Natural killer cell (primary cell): ENCODE data around the gene KRTAP5-6. TPM values are rescaled to one million over a fixed set of nuclear protein-coding genes. Genes with fewer than 3 reads are reported as not detected.
"Not testable (repeated sequence)": the region's sequence is repeated elsewhere in the genome, so short reads cannot be mapped to it uniquely, and the experiment has no call there.

Source experiments
- ATAC-seq, 3 donors: fragments of 150-1000 bp in 2 of 3; fragments of 200-7000 bp in 1 of 3; cut with Tn5 transposase; 1 replicate in 1 of 3; 2 replicates in 2 of 3; pipeline ENCODE4 v1.10.0; 2021; ENCODE audit warnings: mild to moderate bottlenecking in 2 of 3, moderate library complexity in 2 of 3
- DNase-seq, 2 donors: peaks; one replicate each; pipeline versions ENCODE4 v3.0.0 to v3.0.0-alpha.2; 2013 to 2021; ENCODE audit warnings: mixed read lengths in 1 of 2
- H3K27ac ChIP-seq: one replicate; pipeline ENCODE4 v1.5.1; 2013; ENCODE audit warnings: mild to moderate bottlenecking, low read length
- H3K27me3 ChIP-seq: one replicate; pipeline ENCODE4 v1.6.1; 2013; ENCODE audit warnings: low read length; ENCODE audit not compliant: control insufficient read depth, insufficient read depth
- H3K36me3 ChIP-seq: one replicate; pipeline ENCODE4 v1.6.1; 2013; ENCODE audit warnings: low read length; ENCODE audit not compliant: control insufficient read depth, insufficient read depth
- H3K4me1 ChIP-seq: one replicate; pipeline ENCODE4 v1.6.1; 2013; ENCODE audit warnings: low read length; ENCODE audit not compliant: control insufficient read depth, insufficient read depth
- H3K4me3 ChIP-seq: one replicate; pipeline ENCODE4 v1.5.1; 2013; ENCODE audit warnings: low read length
- H3K9me3 ChIP-seq: one replicate; pipeline ENCODE4 v1.6.1; 2013; ENCODE audit warnings: low read length; ENCODE audit not compliant: control insufficient read depth, insufficient read depth
- H3K27ac Mint-ChIP-seq, 2 donors: one replicate each; pipeline ENCODE4 v1.8.0; 2022; ENCODE audit warnings: mild to moderate bottlenecking in 2 of 2, mixed read lengths in 2 of 2, moderate library complexity in 1 of 2
- H3K27me3 Mint-ChIP-seq, 2 donors: one replicate each; pipeline ENCODE4 v1.8.0; 2022; ENCODE audit warnings: low read depth in 2 of 2, mixed read lengths in 2 of 2
- H3K36me3 Mint-ChIP-seq: one replicate; pipeline ENCODE4 v1.8.0; 2022; ENCODE audit warnings: mixed read lengths
- H3K4me1 Mint-ChIP-seq, 2 donors: one replicate each; pipeline ENCODE4 v1.8.0; 2022; ENCODE audit warnings: mixed read lengths in 2 of 2
- H3K4me3 Mint-ChIP-seq: one replicate; pipeline ENCODE4 v1.8.0; 2022; ENCODE audit warnings: mild to moderate bottlenecking, moderate library complexity, mixed read lengths
- H3K9me3 Mint-ChIP-seq, 2 donors: one replicate each; pipeline ENCODE4 v1.8.0; 2022; ENCODE audit warnings: mixed read lengths in 2 of 2
- WGBS: methylation state at CpG from one replicate; pipeline ENCODE4 v1.1.7; 2013; ENCODE audit warnings: missing lambda C conversion rate; ENCODE audit not compliant: insufficient coverage; 5-methylcytosine and 5-hydroxymethylcytosine counted together
- intact Hi-C: fragments of 100-400 bp; cut with micrococcal nuclease; formaldehyde crosslinking; loops from one replicate; pipeline ENCODE4 v1.14.2; 2022
- total RNA-seq, 4 donors: library from RNA; stranded (reverse); fragments of 120-200 nt in 1 of 4; gene quantifications; one replicate each; pipeline versions ENCODE4 v1.2.3 to v1.2.4, GENCODE V29; 2013 to 2022
- TF ChIP-seq, protein P1 (sequence below): fragments of 200-600 bp; IDR thresholded peaks from one replicate; pipeline ENCODE4 v1.8.0; 2022; ENCODE audit warnings: antibody characterized with exemption

The KRTAP5-6 gene
- total RNA-seq, 3 donors from 2014 or later (not counting 1 experiment from before 2014, with no cell fraction given), result not detected

DNA sequence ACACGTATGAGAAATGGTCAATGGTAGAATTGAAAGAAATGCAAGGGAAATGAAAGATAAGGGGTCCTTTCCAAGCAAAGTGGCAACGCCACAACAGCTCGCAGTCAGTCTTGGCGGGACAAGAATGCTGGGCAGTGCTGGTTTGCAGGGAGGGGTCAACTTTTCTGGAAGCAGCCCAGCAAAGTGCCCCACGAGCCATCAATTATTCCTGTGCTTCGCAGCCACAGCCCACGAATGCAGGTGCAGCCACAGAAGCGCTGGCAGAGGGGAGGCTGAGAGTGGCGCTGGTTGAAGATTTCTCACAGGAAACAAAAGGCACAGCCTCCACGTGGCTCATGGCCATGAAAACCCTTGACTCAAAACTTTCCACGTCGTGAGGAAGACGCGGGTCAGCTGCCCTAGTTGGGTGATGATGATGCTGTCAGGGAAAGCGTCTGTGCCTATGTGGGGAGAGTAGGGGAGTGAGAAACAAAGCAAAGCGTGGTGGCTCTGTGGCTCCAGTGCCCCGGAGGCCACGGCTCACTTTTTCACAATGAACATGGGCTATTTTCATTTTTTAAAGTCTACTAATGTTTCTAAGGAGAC lies 34.2 kb upstream of the KRTAP5-6 start:
- peak in 1 of 2 donors; percentile 41 for DNase-seq
- not testable (repeated sequence) for H3K4me3 ChIP-seq, H3K9me3 Mint-ChIP-seq, H3K27ac ChIP-seq, H3K9me3 ChIP-seq, H3K36me3 Mint-ChIP-seq, H3K36me3 ChIP-seq, H3K27me3 ChIP-seq
- Mint-ChIP-seq H3K27me3 (peaks cover 8 to 20% of the 10 kb centered on the region in 2 donors), H3K27ac (peak overlapping the region; percentile 61 to 83), H3K4me3 (peak overlapping the region; percentile 29), H3K4me1 (peaks cover 32 to 40% of the 10 kb centered on the region in 2 donors)
- ATAC-seq, result peak; percentile 51 to 77 (median 73)
- 19% methylated on average over 7 of the region's 18 CpGs for WGBS
- intact Hi-C loops, result loop anchor here (2.0 kb wide), 1 partner anchor 28 kb away; no protein-coding TSS in a partner anchor
- peaks cover 50% of the 10 kb centered on the region for H3K4me1 ChIP-seq

- no peak overlapping the region for H3K4me3 Mint-ChIP-seq
- Histone ChIP-seq H3K4me1 (peaks cover 53% of the 10 kb centered on the region), H3K4me3 (no peak overlapping the region), H3K27me3 (peaks cover 13% of the 10 kb centered on the region), H3K27ac (no peak overlapping the region), H3K9me3 (no peaks in the 10 kb centered on the region), H3K36me3 (no peaks in the 10 kb centered on the region)
- H3K4me1 Mint-ChIP-seq, result peaks cover 16 to 46% of the 10 kb centered on the region in 2 donors
- no peak for ATAC-seq
- H3K27me3 Mint-ChIP-seq, result peaks cover 6 to 12% of the 10 kb centered on the region in 2 donors
- TF ChIP-seq, protein P1, sequence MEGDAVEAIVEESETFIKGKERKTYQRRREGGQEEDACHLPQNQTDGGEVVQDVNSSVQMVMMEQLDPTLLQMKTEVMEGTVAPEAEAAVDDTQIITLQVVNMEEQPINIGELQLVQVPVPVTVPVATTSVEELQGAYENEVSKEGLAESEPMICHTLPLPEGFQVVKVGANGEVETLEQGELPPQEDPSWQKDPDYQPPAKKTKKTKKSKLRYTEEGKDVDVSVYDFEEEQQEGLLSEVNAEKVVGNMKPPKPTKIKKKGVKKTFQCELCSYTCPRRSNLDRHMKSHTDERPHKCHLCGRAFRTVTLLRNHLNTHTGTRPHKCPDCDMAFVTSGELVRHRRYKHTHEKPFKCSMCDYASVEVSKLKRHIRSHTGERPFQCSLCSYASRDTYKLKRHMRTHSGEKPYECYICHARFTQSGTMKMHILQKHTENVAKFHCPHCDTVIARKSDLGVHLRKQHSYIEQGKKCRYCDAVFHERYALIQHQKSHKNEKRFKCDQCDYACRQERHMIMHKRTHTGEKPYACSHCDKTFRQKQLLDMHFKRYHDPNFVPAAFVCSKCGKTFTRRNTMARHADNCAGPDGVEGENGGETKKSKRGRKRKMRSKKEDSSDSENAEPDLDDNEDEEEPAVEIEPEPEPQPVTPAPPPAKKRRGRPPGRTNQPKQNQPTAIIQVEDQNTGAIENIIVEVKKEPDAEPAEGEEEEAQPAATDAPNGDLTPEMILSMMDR, result no peak
- no peaks in the 10 kb centered on the region for H3K9me3 Mint-ChIP-seq
- WGBS, result 87% methylated on average over 4 of the region's 8 CpGs
- H3K36me3 Mint-ChIP-seq, result no peaks in the 10 kb centered on the region
- H3K27ac Mint-ChIP-seq, result no peak overlapping the region
- DNase-seq, result no peak
- intact Hi-C loops, result no loop called here
These were observed 31.7 kb upstream of the KRTAP5-6 start for GRCh38 chr11:1665313-1665712.

- Histone ChIP-seq H3K4me3 (no peak overlapping the region), H3K4me1 (peaks cover 33% of the 10 kb centered on the region), H3K27ac (no peak overlapping the region), H3K9me3 (peaks cover 7% of the 10 kb centered on the region), H3K27me3 (peaks cover 13% of the 10 kb centered on the region), H3K36me3 (no peaks in the 10 kb centered on the region)
- H3K36me3 Mint-ChIP-seq, result no peaks in the 10 kb centered on the region
- 90% methylated on average over 24 of the region's 24 CpGs for WGBS
- H3K27me3 Mint-ChIP-seq, result peaks cover 14 to 20% of the 10 kb centered on the region in 2 donors
- H3K27ac Mint-ChIP-seq, result no peak overlapping the region
- intact Hi-C loops, result no loop called here
- TF ChIP-seq, protein P1, result no peak
- peaks cover 8 to 29% of the 10 kb centered on the region in 2 donors for H3K4me1 Mint-ChIP-seq
- DNase-seq (no peak), ATAC-seq (no peak)
- no peaks in the 10 kb centered on the region for H3K9me3 Mint-ChIP-seq
- H3K4me3 Mint-ChIP-seq, result no peak overlapping the region
These were observed 29.7 kb upstream of the KRTAP5-6 start for GRCh38 chr11:1667121-1667850.

DNA sequence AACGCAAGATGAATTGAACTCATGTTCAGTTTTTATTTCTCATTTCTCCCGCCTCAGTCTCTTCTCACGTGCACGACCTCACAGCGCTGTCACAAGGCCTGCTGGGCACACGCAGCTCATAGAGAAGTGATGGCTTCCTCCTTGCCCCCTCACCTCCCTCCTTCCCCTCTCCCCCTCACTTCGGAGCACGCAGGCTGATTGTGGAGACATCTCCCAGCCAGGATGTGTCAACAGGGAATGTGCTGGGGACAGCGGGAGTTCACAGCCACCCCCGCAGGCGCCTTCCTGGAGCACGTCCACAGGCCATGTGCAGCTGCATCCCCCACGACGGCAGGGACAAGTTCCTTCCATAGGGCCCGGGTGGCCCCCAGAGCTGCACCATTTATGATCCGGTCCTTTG lies 29.1 kb upstream of the KRTAP5-6 start:
- H3K4me1 ChIP-seq, result peaks cover 28% of the 10 kb centered on the region
- no peak for ATAC-seq
- no peak for DNase-seq
- H3K9me3 Mint-ChIP-seq, result no peaks in the 10 kb centered on the region
- no peak overlapping the region for H3K4me3 Mint-ChIP-seq
- no peak overlapping the region for H3K4me3 ChIP-seq
- H3K27ac ChIP-seq, result no peak overlapping the region
- no peaks in the 10 kb centered on the region for H3K36me3 ChIP-seq
- intact Hi-C loops, result no loop called here
- 56% methylated on average over 16 of the region's 16 CpGs for WGBS
- H3K9me3 ChIP-seq, result peaks cover 7% of the 10 kb centered on the region
- H3K36me3 Mint-ChIP-seq, result no peaks in the 10 kb centered on the region
- H3K27me3 Mint-ChIP-seq, result peaks cover 20 to 24% of the 10 kb centered on the region in 2 donors
- H3K27me3 ChIP-seq, result peaks cover 19% of the 10 kb centered on the region
- TF ChIP-seq, protein P1, result no peak
- peaks cover 2 to 22% of the 10 kb centered on the region in 2 donors for H3K4me1 Mint-ChIP-seq
- no peak overlapping the region for H3K27ac Mint-ChIP-seq
